Central memory CD8-positive, alpha-beta T cell (primary cell): ENCODE measurements around the gene RAB27B.

Experiments used
- ATAC-seq: fragments of 150-1000 bp; cut with Tn5 transposase; replicated peaks from 2 replicates; pipeline ENCODE4 v1.10.0; 2022; ENCODE audit warnings: mild to moderate bottlenecking, moderate FRiP score, moderate number of reproducible peaks; ENCODE audit not compliant: poor library complexity, severe bottlenecking; ENCODE audit errors: extremely low read depth
- DNase-seq, 2 donors: peaks; one replicate each; pipeline ENCODE4 v3.0.0; 2021; ENCODE audit warnings: low spot score in 2 of 2
- H3K27ac Mint-ChIP-seq: one replicate; pipeline ENCODE4 v1.8.0; 2022; ENCODE audit warnings: low read depth, mild to moderate bottlenecking, moderate library complexity, mixed read lengths
- H3K27me3 Mint-ChIP-seq: one replicate; pipeline ENCODE4 v1.8.0; 2022; ENCODE audit warnings: mixed read lengths
- H3K36me3 Mint-ChIP-seq: one replicate; pipeline ENCODE4 v1.8.0; 2022; ENCODE audit warnings: mild to moderate bottlenecking, moderate library complexity, mixed read lengths; ENCODE audit not compliant: insufficient read depth
- H3K4me1 Mint-ChIP-seq: one replicate; pipeline ENCODE4 v1.8.0; 2022; ENCODE audit warnings: mixed read lengths
- H3K4me3 Mint-ChIP-seq: one replicate; pipeline ENCODE4 v1.8.0; 2022; ENCODE audit warnings: mild to moderate bottlenecking, moderate library complexity, mixed read lengths
- H3K9me3 Mint-ChIP-seq: one replicate; pipeline ENCODE4 v1.8.0; 2022; ENCODE audit warnings: mixed read lengths

Gene RAB27B

DNA sequence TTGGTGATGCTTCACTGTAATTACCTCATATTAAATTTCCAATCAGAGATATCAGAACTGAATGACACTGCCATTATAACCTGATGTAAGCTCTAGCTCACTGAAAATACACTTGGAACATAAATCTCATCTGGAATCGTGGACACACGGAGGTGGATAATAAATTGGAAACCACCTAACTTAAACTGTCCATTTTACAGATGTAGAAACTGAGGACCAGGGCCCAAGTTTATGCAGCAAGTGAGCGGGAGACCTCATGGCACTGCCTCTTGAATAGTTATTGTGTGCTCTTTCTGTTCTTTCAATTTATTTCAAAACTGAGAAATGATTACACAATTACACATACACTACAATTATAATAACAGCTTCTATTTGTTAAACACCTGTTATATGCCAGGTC lies 110.2 kb downstream of the RAB27B start:
- DNase-seq (no peak), ATAC-seq (no peak)
- H3K4me3 Mint-ChIP-seq: no peak overlapping the region
- no peaks in the 10 kb centered on the region for H3K9me3 Mint-ChIP-seq
- no peak overlapping the region for H3K27ac Mint-ChIP-seq
- H3K36me3 Mint-ChIP-seq: no peaks in the 10 kb centered on the region
- no peaks in the 10 kb centered on the region for H3K4me1 Mint-ChIP-seq
- H3K27me3 Mint-ChIP-seq: no peaks in the 10 kb centered on the region

DNA sequence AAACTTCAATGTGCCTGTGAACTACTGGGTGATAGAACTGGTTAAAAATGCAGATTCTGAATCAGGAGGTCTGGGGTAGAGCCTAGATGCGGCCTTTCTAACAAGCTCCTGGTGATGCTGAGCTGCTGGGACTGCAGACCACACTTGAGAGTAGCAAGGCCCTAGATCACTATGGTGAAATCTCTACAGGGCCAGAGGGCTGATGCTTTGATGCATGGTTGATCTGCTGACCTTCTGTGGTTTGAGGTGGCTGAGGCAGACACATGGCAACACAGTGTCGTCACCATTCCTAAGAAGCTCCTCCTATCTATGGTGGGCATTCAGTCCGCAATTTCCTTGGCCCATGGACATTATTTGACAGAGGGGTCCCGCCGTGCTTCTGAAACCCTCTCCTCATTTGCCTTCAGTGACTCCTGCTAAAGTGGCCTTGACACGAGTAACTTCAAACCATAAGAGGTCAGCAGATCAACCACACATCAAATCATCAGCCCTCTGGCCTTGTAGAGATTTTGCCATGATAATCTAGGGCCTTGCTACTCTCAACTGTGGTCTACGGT lies 111.2 kb downstream of the RAB27B start:
- H3K9me3 Mint-ChIP-seq: no peaks in the 10 kb centered on the region
- H3K4me3 Mint-ChIP-seq: no peak overlapping the region
- ATAC-seq (no peak), DNase-seq (no peak)
- H3K4me1 Mint-ChIP-seq: no peaks in the 10 kb centered on the region
- H3K27me3 Mint-ChIP-seq: no peaks in the 10 kb centered on the region
- no peaks in the 10 kb centered on the region for H3K36me3 Mint-ChIP-seq
- H3K27ac Mint-ChIP-seq: no peak overlapping the region

GRCh38 chr18:54942144-54942543 lies 113.9 kb downstream of the RAB27B start:
- no peaks in the 10 kb centered on the region for H3K27me3 Mint-ChIP-seq
- no peak overlapping the region for H3K4me3 Mint-ChIP-seq
- no peaks in the 10 kb centered on the region for H3K36me3 Mint-ChIP-seq
- H3K9me3 Mint-ChIP-seq: no peaks in the 10 kb centered on the region
- no peak for DNase-seq
- no peak for ATAC-seq
- H3K4me1 Mint-ChIP-seq: peaks cover 15% of the 10 kb centered on the region
- H3K27ac Mint-ChIP-seq: no peak overlapping the region

DNA sequence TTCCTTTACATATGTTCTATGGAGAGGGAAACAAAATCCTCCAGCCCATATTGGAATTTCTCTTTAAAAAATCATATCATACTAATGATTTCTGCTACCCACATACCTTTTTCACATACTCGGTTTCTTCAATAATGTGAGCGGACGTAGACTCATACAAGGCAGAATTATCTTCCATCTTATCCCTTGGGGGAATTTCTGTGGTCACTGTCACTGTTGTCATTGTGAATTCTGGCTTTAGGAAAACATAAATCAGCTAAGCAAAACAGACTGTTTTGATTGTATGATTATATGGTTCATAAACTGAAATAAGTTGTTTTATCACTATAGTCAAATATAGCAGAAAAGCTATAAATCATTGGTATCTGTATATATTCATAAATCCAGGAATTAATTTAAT lies 114.3 kb downstream of the RAB27B start:
- H3K27ac Mint-ChIP-seq: no peak overlapping the region
- H3K27me3 Mint-ChIP-seq: no peaks in the 10 kb centered on the region
- ATAC-seq (no peak), DNase-seq (no peak)
- H3K4me3 Mint-ChIP-seq: no peak overlapping the region
- H3K9me3 Mint-ChIP-seq: no peaks in the 10 kb centered on the region
- no peaks in the 10 kb centered on the region for H3K36me3 Mint-ChIP-seq
- H3K4me1 Mint-ChIP-seq: peaks cover 15% of the 10 kb centered on the region
